GM21515 (cell line): ENCODE measurements around the gene FAM107A.

ENCODE experiments used
- ATAC-seq: cut with Tn5 transposase; IDR thresholded peaks from one replicate; pipeline ENCODE4 v1.9.1; 2021; ENCODE audit not compliant: unreplicated experiment

The FAM107A gene

DNA sequence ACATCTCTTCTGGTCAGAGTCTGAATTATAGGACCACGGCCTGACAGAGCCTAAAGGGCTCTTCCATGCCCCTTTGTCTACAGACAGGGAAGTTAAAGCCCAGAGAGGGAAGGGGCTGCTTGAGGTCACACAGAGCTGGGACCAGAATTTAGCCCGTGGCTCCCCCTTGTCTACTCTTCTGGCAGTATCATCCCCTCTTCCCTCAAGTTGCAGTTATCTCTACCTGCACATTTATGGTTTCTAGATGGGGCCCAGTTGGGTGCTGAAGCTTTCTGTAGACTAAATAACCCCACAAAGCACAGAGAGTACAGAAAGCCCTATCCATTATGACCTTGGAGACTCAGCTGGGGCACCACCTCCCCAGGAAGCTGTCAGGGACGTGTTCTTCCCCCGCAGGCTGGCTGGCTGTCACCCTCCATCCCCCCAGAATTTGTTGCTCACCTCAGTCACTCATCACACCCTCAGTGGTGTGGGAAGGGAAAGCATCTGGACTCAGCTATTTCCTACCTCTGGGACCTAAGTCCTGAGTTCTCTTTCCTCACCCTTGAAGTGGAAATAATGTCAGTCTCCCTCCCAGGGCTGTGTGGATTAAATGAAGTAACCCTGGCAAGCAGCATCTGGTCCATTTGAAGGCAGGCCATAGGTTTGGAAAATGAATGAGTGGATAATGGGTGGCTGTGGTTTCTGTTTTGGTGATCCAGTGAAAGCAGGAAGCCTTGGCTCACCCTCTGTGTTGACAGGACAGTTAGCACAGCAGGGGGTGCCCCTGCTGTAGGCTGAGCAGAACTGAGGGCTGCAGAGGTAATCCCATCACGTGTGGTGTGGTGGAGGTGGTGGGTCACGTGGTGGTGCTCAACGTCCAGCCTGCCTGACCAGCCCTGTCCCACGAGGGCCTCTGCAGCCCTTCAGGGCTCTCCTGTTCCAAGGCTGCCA is 56.5 kb downstream of the FAM107A start:
- no peak for ATAC-seq

DNA sequence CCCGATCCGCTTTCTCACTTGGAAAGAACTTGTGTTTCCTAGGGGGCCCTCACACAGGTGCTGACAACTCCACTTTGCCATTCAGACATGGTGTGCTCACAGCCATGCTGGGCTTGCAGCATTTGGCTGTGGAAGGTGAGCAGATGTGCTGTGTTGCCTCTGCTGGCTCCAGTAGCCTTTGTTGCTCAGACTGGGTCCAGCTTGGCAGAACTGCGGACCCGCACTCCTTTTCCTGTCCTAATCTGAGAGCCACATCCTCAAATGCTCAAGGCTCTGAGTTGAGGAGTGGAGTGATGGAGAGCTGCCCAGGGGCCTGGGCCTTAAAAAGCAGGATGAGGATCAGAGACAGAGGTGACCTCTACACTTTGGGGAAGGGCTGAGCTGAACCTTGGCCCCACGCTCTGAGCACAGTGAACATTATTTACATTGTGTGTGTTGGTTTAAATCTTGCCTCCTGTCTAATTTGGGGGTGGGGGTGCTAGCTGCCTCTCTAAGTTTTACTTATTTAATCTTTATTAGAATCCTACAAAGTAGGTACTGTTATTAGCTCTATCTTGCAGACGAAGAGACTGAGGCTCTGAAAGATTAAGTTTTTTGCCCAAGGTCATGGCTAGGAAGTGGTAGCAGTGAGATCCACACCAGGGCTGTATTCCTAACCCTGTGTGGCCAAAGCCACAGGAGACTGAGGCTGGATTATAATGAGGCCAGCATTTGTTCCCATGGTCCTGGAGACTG is 57.4 kb downstream of the FAM107A start:
- no peak for ATAC-seq

DNA sequence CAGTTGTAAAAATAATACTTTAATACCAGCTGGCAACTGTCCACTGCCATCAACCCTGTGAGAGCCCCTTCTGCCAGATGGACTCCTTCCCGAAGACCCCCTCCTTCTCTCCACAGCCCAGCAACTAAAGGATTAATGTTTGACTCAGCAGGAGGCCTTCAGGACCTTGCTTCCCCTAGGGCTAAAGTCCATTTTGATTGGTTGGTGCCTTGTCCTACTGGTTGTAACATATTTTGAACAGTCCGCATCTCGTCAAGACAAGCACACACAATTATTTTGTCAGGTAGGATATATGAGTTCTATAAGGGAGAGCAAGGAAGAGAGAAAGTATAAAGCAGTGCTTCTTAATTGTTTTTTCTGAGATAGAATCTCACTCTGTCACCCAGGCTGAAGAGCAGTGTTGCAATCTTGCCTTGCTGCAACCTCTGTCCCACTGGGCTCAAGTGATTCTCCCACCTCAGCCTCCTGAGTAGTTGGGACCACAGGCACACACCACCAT is 58.9 kb downstream of the FAM107A start:
- ATAC-seq = no peak

DNA sequence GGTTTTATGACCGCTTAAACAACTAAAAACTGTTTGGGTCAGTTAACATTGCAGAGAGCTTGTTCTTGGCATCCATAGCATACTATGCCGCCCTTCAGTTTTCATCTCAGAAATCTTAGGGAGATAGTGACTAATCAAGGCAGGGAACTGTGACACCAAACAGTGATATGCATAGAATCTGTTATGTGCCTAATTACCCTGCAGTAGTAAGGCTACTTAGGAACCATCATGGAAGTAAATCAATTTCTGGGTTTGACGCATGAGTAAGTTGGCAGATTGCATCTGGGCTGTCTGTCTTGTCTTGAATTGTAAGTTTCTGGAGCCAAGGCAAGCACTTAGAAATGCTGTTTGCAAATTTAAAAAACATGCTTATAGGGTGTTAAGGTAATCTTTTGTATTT is 62.8 kb downstream of the FAM107A start:
- ATAC-seq = no peak
